GM10266 (cell line): ENCODE results near the gene TMEM183A.

Source experiments
- DNase-seq: peaks from one replicate; pipeline ENCODE4 v3.0.0; 2012; ENCODE audit errors: extremely low spot score
- TF ChIP-seq, protein P1 (sequence below): IDR thresholded peaks from 2 replicates; pipeline ENCODE4 v1.5.1; 2012; ENCODE audit warnings: mild to moderate bottlenecking, low read depth; ENCODE audit not compliant: control insufficient read depth, insufficient read depth; ENCODE audit errors: missing control alignments

The TMEM183A gene

GRCh38 chr1:202987922-202988583 lies 19.1 kb upstream of the TMEM183A start:
- DNase-seq: no peak

GRCh38 chr1:202989879-202990278 lies 17.3 kb upstream of the TMEM183A start:
- TF ChIP-seq, protein P1, sequence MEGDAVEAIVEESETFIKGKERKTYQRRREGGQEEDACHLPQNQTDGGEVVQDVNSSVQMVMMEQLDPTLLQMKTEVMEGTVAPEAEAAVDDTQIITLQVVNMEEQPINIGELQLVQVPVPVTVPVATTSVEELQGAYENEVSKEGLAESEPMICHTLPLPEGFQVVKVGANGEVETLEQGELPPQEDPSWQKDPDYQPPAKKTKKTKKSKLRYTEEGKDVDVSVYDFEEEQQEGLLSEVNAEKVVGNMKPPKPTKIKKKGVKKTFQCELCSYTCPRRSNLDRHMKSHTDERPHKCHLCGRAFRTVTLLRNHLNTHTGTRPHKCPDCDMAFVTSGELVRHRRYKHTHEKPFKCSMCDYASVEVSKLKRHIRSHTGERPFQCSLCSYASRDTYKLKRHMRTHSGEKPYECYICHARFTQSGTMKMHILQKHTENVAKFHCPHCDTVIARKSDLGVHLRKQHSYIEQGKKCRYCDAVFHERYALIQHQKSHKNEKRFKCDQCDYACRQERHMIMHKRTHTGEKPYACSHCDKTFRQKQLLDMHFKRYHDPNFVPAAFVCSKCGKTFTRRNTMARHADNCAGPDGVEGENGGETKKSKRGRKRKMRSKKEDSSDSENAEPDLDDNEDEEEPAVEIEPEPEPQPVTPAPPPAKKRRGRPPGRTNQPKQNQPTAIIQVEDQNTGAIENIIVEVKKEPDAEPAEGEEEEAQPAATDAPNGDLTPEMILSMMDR: no peak
- no peak for DNase-seq

More at GRCh38 chr1:202987922-202988583, 19.1 kb upstream of the TMEM183A start:
- TF ChIP-seq, protein P1: no peak

- no peak for DNase-seq
- TF ChIP-seq, protein P1: no peak
Observed at GRCh38 chr1:202991112-202991511, 16.1 kb upstream of the TMEM183A start.

- TF ChIP-seq, protein P1: no peak
- no peak for DNase-seq
Observed at GRCh38 chr1:202994756-202995155, 12.4 kb upstream of the TMEM183A start.

DNA sequence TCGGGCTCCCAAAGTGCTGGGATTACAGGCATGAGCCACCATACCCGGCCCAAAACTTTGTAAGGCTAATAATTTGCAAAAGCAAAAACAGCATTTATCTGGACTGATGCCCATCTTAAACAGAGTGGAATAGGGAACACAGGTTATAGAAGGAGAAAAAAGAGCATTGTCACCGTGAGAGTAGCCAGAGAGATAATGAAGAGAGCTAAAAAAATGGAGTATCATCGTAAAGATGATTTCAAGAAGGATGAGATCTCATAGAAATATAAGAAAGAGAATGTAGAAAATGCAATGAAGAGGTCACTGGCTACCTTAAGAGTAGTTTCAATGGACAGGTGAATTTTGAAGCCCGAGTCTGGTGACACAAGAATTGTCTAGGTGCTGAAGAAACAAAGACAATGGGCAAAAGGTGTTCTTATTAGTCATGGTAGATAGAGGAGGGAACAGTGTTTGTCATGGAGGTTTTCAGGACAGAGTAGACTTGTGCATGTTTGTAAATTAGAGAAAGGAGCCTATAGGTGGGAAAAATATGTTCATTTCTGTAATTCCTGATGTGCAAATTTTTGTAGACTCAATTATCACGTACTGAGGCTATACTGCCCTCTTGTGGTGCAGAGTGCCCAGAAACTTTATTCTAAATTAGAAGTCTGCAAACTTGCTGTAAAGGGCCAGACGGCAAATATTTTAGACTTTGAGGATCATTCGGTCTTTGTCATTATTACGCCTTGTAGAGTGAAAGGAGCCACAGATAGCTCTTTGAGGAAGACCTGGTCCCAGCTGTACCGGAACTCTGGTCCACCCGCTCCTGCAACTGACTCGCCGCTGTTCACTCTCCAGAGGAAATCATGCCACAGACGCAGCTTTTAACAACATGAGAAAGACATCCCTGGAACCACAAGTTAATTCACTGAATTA lies 8.1 kb upstream of the TMEM183A start:
- TF ChIP-seq, protein P1: peak; percentile 74
- DNase-seq: peak; percentile 29

DNA sequence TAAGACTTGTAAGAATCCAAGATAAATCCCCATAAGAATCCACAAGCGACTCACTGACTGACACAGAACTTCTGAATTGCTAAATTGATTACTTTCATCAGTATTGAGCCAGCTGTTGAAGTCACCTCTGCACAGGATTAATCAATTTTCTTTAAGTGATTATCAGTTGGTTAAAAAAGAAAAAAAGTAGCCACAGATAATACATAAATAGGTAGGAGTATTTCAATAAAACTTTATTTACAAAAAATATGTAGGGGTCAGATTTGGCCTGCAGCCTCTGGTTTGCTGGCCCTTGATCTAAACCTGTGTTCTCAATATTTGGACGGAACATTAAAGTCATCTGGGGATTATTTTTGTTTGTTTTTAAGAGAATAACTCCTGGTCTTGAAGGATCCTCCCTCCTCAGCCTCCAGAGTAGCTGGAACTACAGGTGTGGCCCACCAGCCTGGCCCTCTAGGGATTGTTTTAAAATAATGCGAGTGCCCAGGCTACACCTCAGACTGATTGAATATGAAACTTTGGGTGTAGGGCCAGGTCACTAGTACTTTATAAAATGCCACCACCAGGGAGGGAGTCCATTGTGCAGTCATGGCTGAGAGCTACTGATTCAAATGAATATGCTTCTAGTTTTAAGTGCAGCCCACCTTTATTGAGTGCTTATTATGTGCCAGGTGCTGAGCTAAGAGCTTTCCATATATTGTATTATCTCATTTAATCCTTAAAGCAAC lies 6.8 kb upstream of the TMEM183A start:
- no peak for DNase-seq
- TF ChIP-seq, protein P1: no peak
